ENCODE results near the gene ZFAND6. TPM values are rescaled to one million over a fixed set of nuclear protein-coding genes. Genes with fewer than 3 reads are reported as not detected.

ZFAND6 gene
- total and polyA plus RNA-seq, 10 of the 15 experiments (the other 5 are each of a cell fraction or from before 2014, with no cell fraction given): 78.9 to 179 (median 135) TPM

DNA sequence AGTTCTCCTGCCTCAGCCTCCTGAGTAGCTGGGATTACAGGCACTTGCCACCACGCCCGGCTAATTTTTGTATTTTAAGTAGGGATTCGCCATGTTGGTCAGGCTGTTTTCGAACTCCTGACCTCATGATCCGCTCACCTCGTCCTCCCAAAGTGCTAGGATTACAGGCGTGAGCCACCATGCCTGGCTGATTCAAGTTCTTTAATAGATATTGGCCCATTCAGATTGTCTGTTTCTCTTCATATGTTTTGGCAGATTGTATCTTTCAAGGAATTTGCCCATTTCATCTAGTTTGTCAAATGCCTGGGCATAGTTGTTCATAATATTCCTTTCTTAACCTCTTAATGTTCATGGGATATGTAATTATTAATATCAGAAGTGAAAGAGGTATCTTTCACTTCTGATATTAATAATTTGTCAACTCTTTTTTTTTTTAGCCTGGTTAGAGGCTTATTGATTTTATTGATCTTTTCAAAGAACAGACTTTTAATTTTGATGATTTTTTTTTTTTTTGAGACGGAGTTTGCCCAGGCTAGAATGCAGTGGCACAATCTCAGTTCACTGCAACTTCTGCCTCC, 40.2 kb upstream of the ZFAND6 start (continued):
- TF ChIP-seq TCF7 (IDR thresholded peaks at IDR 0.05; ENCODE audit: borderline replicate concordance) (no peak), TCF3 (IDR thresholded peaks at IDR 0.05; ENCODE audit: borderline replicate concordance, insufficient read depth, low read depth, low read length) (no peak), RFX5 (IDR thresholded peaks at IDR 0.05; ENCODE audit: low read depth, low read length) (no peak), TAF1 (IDR thresholded peaks at IDR 0.05; ENCODE audit: borderline replicate concordance, low read depth, low read length) (no peak), TCF12 (IDR thresholded peaks at IDR 0.05; ENCODE audit: low read depth, low read length) (no peak), DPF2 (IDR thresholded peaks at IDR 0.05) (peak; percentile 72), ZNF24 (IDR thresholded peaks at IDR 0.05) (no peak), PBX3 (IDR thresholded peaks at IDR 0.05; ENCODE audit: insufficient replicate concordance, low read depth, low read length) (no peak), RAD51 (IDR thresholded peaks at IDR 0.05) (no peak), MTA3 (IDR thresholded peaks at IDR 0.05; ENCODE audit: borderline replicate concordance, low read length) (no peak), SREBF1 (IDR thresholded peaks at IDR 0.05; ENCODE audit: low read length) (no peak), POLR2AphosphoS2 (IDR thresholded peaks at IDR 0.05; ENCODE audit: low read depth, low read length) (no peak), BACH1 (IDR thresholded peaks at IDR 0.05; ENCODE audit: borderline replicate concordance) (no peak), ATF7 (IDR thresholded peaks at IDR 0.05; ENCODE audit: low read depth) (peak; percentile 41), EED (IDR thresholded peaks at IDR 0.05; ENCODE audit: low read depth) (peak; percentile 45; the same call in 1 of the 2 replicates), CHD4 (IDR thresholded peaks at IDR 0.05) (no peak), ZBTB11 (CRISPR knock-in tag; IDR thresholded peaks at IDR 0.05) (no peak)
- TF ChIP-seq, protein P1, sequence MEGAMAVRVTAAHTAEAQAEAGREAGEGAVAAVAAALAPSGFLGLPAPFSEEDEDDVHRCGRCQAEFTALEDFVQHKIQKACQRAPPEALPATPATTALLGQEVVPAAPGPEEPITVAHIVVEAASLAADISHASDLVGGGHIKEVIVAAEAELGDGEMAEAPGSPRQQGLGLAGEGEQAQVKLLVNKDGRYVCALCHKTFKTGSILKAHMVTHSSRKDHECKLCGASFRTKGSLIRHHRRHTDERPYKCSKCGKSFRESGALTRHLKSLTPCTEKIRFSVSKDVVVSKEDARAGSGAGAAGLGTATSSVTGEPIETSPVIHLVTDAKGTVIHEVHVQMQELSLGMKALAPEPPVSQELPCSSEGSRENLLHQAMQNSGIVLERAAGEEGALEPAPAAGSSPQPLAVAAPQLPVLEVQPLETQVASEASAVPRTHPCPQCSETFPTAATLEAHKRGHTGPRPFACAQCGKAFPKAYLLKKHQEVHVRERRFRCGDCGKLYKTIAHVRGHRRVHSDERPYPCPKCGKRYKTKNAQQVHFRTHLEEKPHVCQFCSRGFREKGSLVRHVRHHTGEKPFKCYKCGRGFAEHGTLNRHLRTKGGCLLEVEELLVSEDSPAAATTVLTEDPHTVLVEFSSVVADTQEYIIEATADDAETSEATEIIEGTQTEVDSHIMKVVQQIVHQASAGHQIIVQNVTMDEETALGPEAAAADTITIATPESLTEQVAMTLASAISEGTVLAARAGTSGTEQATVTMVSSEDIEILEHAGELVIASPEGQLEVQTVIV (IDR thresholded peaks at IDR 0.05; ENCODE audit: borderline replicate concordance, partially characterized antibody): no peak
- TF ChIP-seq, protein P2, sequence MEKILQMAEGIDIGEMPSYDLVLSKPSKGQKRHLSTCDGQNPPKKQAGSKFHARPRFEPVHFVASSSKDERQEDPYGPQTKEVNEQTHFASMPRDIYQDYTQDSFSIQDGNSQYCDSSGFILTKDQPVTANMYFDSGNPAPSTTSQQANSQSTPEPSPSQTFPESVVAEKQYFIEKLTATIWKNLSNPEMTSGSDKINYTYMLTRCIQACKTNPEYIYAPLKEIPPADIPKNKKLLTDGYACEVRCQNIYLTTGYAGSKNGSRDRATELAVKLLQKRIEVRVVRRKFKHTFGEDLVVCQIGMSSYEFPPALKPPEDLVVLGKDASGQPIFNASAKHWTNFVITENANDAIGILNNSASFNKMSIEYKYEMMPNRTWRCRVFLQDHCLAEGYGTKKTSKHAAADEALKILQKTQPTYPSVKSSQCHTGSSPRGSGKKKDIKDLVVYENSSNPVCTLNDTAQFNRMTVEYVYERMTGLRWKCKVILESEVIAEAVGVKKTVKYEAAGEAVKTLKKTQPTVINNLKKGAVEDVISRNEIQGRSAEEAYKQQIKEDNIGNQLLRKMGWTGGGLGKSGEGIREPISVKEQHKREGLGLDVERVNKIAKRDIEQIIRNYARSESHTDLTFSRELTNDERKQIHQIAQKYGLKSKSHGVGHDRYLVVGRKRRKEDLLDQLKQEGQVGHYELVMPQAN (conservative IDR thresholded peaks at IDR 0.05): no peak
- TF ChIP-seq, protein P3, sequence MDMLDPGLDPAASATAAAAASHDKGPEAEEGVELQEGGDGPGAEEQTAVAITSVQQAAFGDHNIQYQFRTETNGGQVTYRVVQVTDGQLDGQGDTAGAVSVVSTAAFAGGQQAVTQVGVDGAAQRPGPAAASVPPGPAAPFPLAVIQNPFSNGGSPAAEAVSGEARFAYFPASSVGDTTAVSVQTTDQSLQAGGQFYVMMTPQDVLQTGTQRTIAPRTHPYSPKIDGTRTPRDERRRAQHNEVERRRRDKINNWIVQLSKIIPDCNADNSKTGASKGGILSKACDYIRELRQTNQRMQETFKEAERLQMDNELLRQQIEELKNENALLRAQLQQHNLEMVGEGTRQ (IDR thresholded peaks at IDR 0.05; ENCODE audit: borderline replicate concordance, low read depth, low read length): no peak
- TF ChIP-seq, protein P4, sequence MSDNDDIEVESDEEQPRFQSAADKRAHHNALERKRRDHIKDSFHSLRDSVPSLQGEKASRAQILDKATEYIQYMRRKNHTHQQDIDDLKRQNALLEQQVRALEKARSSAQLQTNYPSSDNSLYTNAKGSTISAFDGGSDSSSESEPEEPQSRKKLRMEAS (IDR thresholded peaks at IDR 0.05; ENCODE audit: low read depth, low read length): no peak

Data from GM12878 (cell line).